Suprapubic skin (tissue), 4 donors: ENCODE measurements around the gene NOTCH2NLA. TPM values are rescaled to one million over a fixed set of nuclear protein-coding genes. Genes with fewer than 3 reads are reported as not detected.
"Not testable (repeated sequence)": the region's sequence is repeated elsewhere in the genome, so short reads cannot be mapped to it uniquely, and the experiment has no call there.

Experiments
- DNase-seq, 2 donors: peaks; one replicate each; pipeline ENCODE4 v3.0.0-alpha.2; 2019; ENCODE audit warnings: low spot score in 2 of 2
- H3K27ac ChIP-seq: fragments of 200-600 bp; sonication (generic); one replicate; pipeline ENCODE4 v1.5.1; 2019
- H3K27me3 ChIP-seq: fragments of 200-600 bp; sonication (generic); one replicate; pipeline ENCODE4 v1.5.1; 2019
- H3K36me3 ChIP-seq: fragments of 200-600 bp; sonication (generic); one replicate; pipeline ENCODE4 v1.5.1; 2019
- H3K4me1 ChIP-seq: fragments of 200-600 bp; sonication (generic); one replicate; pipeline ENCODE4 v1.5.1; 2019
- H3K4me3 ChIP-seq: fragments of 200-600 bp; sonication (generic); one replicate; pipeline ENCODE4 v1.5.1; 2019; ENCODE audit warnings: mild to moderate bottlenecking
- H3K9me3 ChIP-seq: fragments of 200-600 bp; sonication (generic); one replicate; pipeline ENCODE4 v1.5.1; 2019
- WGBS: methylation state at CpG from one replicate; pipeline ENCODE4 v1.1.5; 2018; 5-methylcytosine and 5-hydroxymethylcytosine counted together
- total RNA-seq, 4 donors: library from RNA; depleted of rRNA; stranded (reverse); fragments of >200 nt; gene quantifications; one replicate each; pipeline ENCODE4 v1.1.0, GENCODE V29; 2016
- TF ChIP-seq, protein P1 (sequence below), 2 donors: fragments of 200-600 bp in 1 of 2; fragments of 450-650 bp in 1 of 2; sonication (generic) in 1 of 2; IDR thresholded peaks; one replicate each; pipeline ENCODE4 v1.5.1; 2016 to 2019; ENCODE audit warnings: antibody characterized with exemption in 2 of 2, mild to moderate bottlenecking in 1 of 2, moderate library complexity in 1 of 2

NOTCH2NLA gene
- total RNA-seq, 4 donors from 2014 or later = 49.1 to 98.6 (median 57.5) TPM

DNA sequence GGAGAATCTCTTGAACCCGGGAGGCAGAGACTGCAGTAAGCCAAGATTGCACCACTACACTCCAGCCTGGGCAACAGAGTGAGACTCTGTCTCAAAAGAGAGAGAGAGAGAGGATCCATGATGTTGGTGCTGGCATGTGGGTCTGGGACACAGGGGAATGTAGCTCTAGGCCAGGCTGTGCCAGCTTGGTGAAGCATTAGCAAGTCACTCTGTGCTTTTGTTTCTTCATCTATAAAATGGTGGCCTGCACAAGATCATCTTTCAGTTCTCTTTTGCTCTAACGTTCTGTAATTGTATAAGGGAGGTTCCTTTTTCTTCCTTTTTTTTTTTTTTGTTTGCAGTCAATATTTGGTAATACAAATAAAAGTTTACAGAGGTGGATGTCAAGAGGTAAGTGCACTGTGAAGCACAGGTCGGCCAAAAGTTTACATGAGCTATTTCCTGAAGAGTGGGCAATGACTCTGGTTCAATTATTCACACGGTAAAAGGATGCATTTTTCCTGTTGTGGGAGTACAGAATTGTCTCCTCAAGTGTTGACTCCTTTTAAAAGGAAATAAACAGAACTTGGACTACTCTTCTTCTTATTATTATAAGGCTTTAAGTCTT is 24.5 kb upstream of the NOTCH2NLA start:
- not testable (repeated sequence) for DNase-seq, H3K36me3 ChIP-seq, H3K4me1 ChIP-seq, H3K27ac ChIP-seq, H3K27me3 ChIP-seq, H3K4me3 ChIP-seq, H3K9me3 ChIP-seq
- WGBS = no CpG with 5 or more reads among the region's 4 CpGs

DNA sequence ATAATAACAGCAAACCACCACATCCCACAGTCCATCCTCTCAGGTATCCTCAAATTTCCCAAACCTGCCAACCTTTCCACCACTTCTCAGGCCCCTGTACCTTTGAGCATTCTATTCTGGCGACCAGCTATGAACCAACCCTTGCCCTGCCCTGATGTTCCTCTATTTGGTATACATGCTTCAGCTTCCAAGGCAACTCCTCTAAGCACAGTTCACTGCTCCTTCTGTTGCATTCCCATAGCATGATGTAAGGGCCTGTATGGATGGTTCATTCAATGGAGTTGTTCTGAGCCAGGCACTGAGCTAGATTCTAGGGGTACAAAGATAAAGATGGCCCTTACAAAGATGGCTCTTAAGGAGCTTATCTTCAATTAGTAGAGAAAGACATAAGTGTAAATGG is 22.7 kb upstream of the NOTCH2NLA start:
- not testable (repeated sequence) for H3K9me3 ChIP-seq, H3K36me3 ChIP-seq
- WGBS = no CpG with 5 or more reads among the region's 1 CpG

DNA sequence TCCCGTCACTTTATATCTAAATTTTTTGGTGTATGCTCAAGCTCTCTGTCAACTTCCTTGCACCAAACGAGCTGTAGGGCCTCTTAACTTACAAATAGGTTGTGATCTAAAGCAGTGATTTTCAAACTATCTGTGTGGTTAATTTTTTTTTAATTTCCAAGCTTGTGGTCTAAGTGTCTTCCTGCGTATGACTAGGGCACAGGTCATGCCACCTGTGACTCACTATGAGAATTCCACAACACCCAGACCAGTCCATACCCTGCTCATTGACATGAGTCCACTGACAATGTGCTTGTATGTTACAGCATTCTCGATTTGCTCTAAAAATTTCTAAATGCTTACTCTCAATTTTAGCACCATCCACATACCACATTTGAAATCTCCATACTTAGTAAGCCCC is 19.8 kb upstream of the NOTCH2NLA start:
- H3K27me3 ChIP-seq, H3K9me3 ChIP-seq, DNase-seq, H3K4me3 ChIP-seq, H3K4me1 ChIP-seq, H3K36me3 ChIP-seq, H3K27ac ChIP-seq: not testable (repeated sequence)
- no CpG with 5 or more reads among the region's 4 CpGs for WGBS

More for the DNA sequence above, 22.7 kb upstream of the NOTCH2NLA start:
- H3K27me3 ChIP-seq, H3K27ac ChIP-seq, DNase-seq, H3K4me1 ChIP-seq, H3K4me3 ChIP-seq: not testable (repeated sequence)

DNA sequence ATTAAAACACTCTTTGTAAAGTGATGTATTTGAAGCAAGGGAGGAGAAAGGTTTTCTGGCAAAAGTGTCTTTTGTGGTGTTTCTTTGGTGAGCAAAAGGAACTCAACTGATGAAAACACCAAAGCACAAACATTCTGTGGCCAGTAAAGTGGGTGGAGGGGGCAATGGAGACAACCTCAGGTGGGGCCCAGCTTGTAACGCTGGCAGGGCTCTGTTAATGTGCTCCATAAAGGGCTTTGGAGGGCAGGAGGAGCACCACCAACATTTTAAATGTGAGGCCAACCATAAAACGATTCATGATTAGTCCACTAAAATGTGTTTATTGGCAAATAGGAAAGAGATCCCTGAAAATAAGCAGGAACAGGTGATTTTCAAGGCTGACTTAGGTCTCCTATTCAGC is 7.8 kb upstream of the NOTCH2NLA start:
- no CpG with 5 or more reads among the region's 2 CpGs for WGBS
- H3K27ac ChIP-seq, H3K4me1 ChIP-seq, H3K9me3 ChIP-seq, DNase-seq, H3K4me3 ChIP-seq, H3K27me3 ChIP-seq, H3K36me3 ChIP-seq: not testable (repeated sequence)

DNA sequence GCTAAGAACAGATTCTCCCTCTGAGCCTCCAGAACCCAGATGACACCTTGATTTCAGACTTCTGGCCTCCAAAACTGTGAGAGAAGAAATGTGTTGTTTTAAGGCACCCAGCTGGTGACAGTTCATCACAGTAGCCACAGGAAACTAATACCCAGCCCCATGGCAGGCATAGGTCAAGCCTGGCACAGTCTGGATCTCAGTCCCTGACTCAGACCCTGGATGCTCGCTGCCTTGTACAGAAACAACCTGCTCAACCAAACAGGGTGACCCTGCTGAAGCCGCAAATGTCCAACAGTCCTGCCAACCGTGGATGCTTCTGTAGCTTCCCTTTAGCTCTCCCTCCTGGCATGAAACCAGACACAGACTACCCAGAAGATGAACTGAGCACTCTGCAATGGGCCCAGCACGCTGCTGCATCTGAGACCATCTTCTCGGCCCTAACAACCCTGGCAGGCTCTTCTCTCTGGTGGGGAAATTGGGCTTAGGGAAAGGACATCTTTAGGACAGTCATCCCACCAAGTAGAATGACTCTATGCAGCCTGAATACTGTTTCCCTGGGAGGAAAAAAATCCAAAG is 7.3 kb upstream of the NOTCH2NLA start:
- not testable (repeated sequence) for H3K4me3 ChIP-seq, H3K27me3 ChIP-seq, DNase-seq, H3K9me3 ChIP-seq, H3K27ac ChIP-seq, H3K4me1 ChIP-seq, H3K36me3 ChIP-seq
- no CpG with 5 or more reads among the region's 5 CpGs for WGBS

DNA sequence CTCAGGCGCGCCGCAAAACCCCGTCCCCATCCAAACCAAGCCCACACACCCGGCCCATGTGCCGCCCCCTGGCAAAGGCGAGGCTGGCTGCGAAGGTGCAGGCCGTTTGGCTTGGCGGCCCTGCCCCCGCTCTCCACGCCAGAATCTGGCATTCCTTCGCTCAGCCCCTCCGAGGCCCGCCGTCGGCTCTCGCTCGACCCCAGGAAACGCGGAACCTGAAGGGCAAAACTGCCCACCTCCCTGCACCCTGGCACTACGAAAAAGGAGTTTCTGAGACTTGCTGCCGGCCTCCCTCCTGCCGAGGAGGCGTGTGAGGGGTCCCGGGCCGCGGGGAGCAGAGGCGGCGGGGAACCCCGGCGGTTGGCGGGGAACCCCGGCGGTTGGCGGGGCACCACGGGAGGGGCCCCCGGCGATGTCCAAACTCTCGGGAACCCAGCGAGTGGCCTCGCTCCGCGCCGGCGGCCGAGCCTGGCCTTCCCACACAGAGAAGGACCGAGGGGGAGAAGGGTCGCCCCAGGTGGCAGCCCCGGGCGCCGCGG is 608 bp downstream of the NOTCH2NLA start:
- no CpG with 5 or more reads among the region's 53 CpGs for WGBS
- peak in 1 of 2 donors; percentile 25 for DNase-seq

DNA sequence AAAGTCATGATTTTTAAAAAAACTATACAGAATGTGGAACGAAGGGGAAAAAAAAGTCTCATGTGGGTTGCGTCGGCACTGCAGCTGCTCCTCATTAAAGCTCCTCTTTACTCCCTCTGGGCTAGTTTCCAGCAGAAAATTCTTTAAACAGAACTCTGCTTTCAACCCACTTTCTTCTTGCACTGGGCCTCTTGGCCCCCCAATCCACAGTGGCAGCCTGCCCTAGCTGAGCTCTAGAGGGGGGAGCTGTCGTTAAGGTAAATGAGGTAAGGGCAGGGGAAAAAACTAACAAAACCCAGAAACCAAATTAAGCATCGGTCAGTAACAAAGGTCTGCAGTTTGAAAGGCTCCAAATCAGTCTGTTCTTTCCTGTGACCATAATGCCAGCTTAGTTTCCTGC is 54.3 kb downstream of the NOTCH2NLA start:
- H3K36me3 ChIP-seq, H3K4me1 ChIP-seq, H3K4me3 ChIP-seq, H3K27ac ChIP-seq, H3K9me3 ChIP-seq, H3K27me3 ChIP-seq: not testable (repeated sequence)
- peak; percentile 21 to 57 for DNase-seq
- WGBS = no CpG with 5 or more reads among the region's 5 CpGs

More for the DNA sequence above, 608 bp downstream of the NOTCH2NLA start:
- H3K36me3 ChIP-seq, H3K9me3 ChIP-seq, H3K4me1 ChIP-seq, H3K27me3 ChIP-seq: not testable (repeated sequence)
- Histone ChIP-seq H3K4me3 (peak overlapping the region; percentile 64), H3K27ac (peak overlapping the region; percentile 92)

DNA sequence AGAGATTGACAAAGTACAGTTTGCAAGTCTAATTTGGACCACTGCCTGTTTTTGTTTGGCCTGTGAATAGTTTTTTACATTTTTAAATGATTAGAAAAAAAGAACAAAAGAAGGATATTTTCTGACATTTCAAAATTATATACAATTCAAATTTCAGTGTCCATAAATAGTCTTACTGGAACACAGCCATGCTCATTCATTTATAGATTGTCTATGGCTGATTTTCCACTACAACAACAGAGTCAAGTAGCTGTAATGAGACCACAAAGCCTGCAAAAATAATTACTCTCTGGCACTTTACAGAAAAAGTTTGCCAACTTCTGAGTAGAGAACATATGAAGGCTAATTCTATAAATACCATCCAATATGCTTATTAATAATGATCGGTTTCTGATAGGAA is 61.1 kb downstream of the NOTCH2NLA start:
- WGBS = no CpG with 5 or more reads among the region's 1 CpG
- H3K4me1 ChIP-seq, H3K4me3 ChIP-seq, H3K27ac ChIP-seq, H3K27me3 ChIP-seq, H3K36me3 ChIP-seq, H3K9me3 ChIP-seq, DNase-seq: not testable (repeated sequence)

DNA sequence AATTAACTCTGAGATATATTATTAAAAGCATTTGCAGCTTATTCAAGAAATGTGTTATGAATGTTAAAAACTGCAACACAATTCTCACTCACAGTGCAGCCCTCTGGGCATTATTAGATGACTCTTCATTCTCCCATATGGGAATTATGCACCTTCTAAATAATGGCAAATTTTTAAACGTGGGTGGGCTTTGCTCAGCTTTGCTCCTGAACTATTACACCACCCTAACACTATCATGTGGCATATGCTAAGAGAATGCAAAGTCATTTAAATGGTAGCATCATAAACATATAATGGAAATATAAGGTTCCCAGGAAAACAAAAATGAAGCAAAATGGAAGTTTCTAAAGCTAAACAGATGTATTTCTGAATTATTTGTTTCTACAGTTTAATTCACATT is 61.5 kb downstream of the NOTCH2NLA start:
- not testable (repeated sequence) for DNase-seq, H3K27ac ChIP-seq, H3K4me3 ChIP-seq, H3K4me1 ChIP-seq, H3K27me3 ChIP-seq, H3K36me3 ChIP-seq, H3K9me3 ChIP-seq
- WGBS = no CpG with 5 or more reads among the region's 1 CpG

DNA sequence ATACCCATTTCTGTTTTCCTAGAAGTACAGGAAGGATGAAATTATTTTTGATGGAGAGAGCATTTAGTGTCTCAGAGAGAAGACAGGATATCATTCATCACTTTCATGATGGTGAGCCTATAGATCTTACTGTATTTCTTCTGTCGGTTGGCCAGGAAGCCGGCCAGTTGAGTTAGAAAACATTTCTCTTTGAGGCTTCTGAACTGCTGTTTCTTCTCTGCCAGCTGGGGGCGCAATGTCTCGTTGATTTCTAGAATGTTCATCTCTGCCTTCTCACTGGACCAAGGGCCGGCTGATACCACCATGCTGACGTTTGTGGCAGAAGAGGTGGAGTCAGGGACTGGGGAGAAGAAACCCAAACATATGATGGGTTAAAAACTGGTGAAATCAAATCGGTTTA is 84.4 kb downstream of the NOTCH2NLA start, which contains the start of gene NBPF10:
Gene NBPF10 (minus strand): TSS at position 340 of the 400 bp plus-strand sequence. CDS start 35 bp downstream, at position 305.
- not testable (repeated sequence) for H3K27ac ChIP-seq, DNase-seq, H3K27me3 ChIP-seq, H3K9me3 ChIP-seq, H3K36me3 ChIP-seq, H3K4me1 ChIP-seq, H3K4me3 ChIP-seq
- TF ChIP-seq, protein P1, sequence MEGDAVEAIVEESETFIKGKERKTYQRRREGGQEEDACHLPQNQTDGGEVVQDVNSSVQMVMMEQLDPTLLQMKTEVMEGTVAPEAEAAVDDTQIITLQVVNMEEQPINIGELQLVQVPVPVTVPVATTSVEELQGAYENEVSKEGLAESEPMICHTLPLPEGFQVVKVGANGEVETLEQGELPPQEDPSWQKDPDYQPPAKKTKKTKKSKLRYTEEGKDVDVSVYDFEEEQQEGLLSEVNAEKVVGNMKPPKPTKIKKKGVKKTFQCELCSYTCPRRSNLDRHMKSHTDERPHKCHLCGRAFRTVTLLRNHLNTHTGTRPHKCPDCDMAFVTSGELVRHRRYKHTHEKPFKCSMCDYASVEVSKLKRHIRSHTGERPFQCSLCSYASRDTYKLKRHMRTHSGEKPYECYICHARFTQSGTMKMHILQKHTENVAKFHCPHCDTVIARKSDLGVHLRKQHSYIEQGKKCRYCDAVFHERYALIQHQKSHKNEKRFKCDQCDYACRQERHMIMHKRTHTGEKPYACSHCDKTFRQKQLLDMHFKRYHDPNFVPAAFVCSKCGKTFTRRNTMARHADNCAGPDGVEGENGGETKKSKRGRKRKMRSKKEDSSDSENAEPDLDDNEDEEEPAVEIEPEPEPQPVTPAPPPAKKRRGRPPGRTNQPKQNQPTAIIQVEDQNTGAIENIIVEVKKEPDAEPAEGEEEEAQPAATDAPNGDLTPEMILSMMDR (IDR thresholded peaks at IDR 0.05) = peak in 1 of 2 donors; percentile 11
- WGBS = no CpG with 5 or more reads among the region's 7 CpGs

Other genes with a start within 250 kb of the NOTCH2NLA start
- 1,000 to 10,000 TPM; 2,326 to 8,649 (median 2,541) TPM for gene TXNIP, start 232.4 kb downstream of the NOTCH2NLA start, total RNA-seq
- gene HJV, start 207.3 kb downstream of the NOTCH2NLA start, total RNA-seq = not detected
- gene NBPF10, start 84.2 kb downstream of the NOTCH2NLA start, total RNA-seq = 1 to 10 TPM; 1.8 to 7.4 (median 2.7) TPM